ENCODE data around the gene OR4F6. TPM values are rescaled to one million over a fixed set of nuclear protein-coding genes. Genes with fewer than 3 reads are reported as not detected.

The OR4F6 gene
- total and polyA plus RNA-seq, 8 donors = not detected

GRCh38 chr15:101844916-101845315 is 41.6 kb downstream of the OR4F6 start:
- Histone ChIP-seq H3K4me3 (no peak overlapping the region), H3K36me3 (no peaks in the 10 kb centered on the region), H3K9me3 (no peaks in the 10 kb centered on the region), H3K27me3 (no peaks in the 10 kb centered on the region), H3K4me1 (no peaks in the 10 kb centered on the region), H3K27ac (no peak overlapping the region)
- FAIRE-seq (no peak), DNase-seq (no peak), ATAC-seq (no peak)
- WGBS, 2 donors = 59 to 61% methylated on average over 6 of the region's 6 CpGs
- intact Hi-C loops (cut with DNase I) = no loop called here
- TF ChIP-seq CTCF (IDR thresholded peaks at IDR 0.05) = no peak

DNA sequence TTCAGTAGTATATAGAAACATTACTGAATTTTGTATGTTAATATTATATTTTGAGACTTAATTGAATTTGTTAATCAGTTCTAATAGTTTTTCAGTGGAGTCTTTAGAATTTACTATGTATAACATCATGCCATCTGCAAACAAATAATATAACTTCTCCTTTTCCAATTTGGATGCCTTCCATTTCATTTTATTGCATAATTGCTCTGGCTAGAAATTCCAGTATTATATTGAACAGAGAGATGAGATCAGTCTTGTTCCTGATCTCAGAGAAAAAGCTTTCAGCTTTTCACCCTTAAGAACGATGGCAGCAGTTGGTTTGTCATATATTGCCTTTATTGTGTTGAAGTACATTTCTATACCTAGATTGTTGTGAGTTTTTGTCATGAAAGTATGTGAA is 49.0 kb downstream of the OR4F6 start:
- Histone ChIP-seq H3K9me3 (no peaks in the 10 kb centered on the region), H3K27ac (no peak overlapping the region), H3K4me3 (no peak overlapping the region), H3K36me3 (no peaks in the 10 kb centered on the region), H3K27me3 (no peaks in the 10 kb centered on the region), H3K4me1 (no peaks in the 10 kb centered on the region)
- FAIRE-seq (no peak), ATAC-seq (no peak), DNase-seq (no peak)
- intact Hi-C loops (cut with DNase I) = no loop called here
- TF ChIP-seq CTCF (IDR thresholded peaks at IDR 0.05) = no peak
- 55 to 57% methylated on average over 1 of the region's 1 CpG for WGBS, 2 donors

Other genes with a start within 250 kb of the OR4F6 start
- gene TM2D3, start 151.1 kb upstream of the OR4F6 start, total RNA-seq = 10 to 100 TPM; 16.0 to 33.5 (median 18.4) TPM
- gene TM2D3, start 151.1 kb upstream of the OR4F6 start, polyA plus RNA-seq = 10 to 100 TPM; 20.5 to 42.8 TPM
- gene TARS3, start 79.0 kb upstream of the OR4F6 start, total RNA-seq = 1 to 10 TPM; 5.2 to 9.3 (median 7.4) TPM
- 1 to 10 TPM; 4.4 to 9.3 TPM for gene TARS3, start 79.0 kb upstream of the OR4F6 start, polyA plus RNA-seq
- not detected for gene OR4F15, start 8.7 kb downstream of the OR4F6 start, total RNA-seq
- gene OR4F15, start 8.7 kb downstream of the OR4F6 start, polyA plus RNA-seq = not detected